SU-DHL-6 (cell line): Measurements from ENCODE around the gene IRX4.

Experiments used
- H2AFZ ChIP-seq: fragments of 200-600 bp; sonication (generic); 2 replicates; pipeline ENCODE4 v1.6.1; 2014; ENCODE audit warnings: low read depth, mild to moderate bottlenecking, moderate library complexity, mixed read lengths, antibody characterized with exemption, low read length; ENCODE audit not compliant: severe bottlenecking
- H3F3A ChIP-seq: fragments of 200-600 bp; shearing (Covaris generic); 2 replicates; pipeline ENCODE4 v1.6.0; 2016; ENCODE audit warnings: antibody characterized with exemption, mild to moderate bottlenecking; ENCODE audit not compliant: insufficient read depth
- H3K27ac ChIP-seq: fragments of 200-600 bp; sonication (generic); 2 replicates; pipeline ENCODE4 v1.5.1; 2016; ENCODE audit warnings: low read depth, mild to moderate bottlenecking, low read length, moderate library complexity, mixed read lengths
- H3K27me3 ChIP-seq: fragments of 200-600 bp; sonication (generic), shearing (Covaris generic); 2 replicates; pipeline ENCODE4 v1.6.0; 2014; ENCODE audit warnings: mild to moderate bottlenecking, low read length
- H3K36me3 ChIP-seq: fragments of 200-600 bp; sonication (generic); 2 replicates; pipeline ENCODE4 v1.6.1; 2014; ENCODE audit warnings: mild to moderate bottlenecking, low read length, mixed read lengths
- H3K4me2 ChIP-seq: fragments of 300-600, 200-600 bp; shearing (Covaris generic), sonication (generic); 2 replicates; pipeline ENCODE4 v1.6.0; 2014; ENCODE audit warnings: low read length, low read depth, mild to moderate bottlenecking; ENCODE audit not compliant: poor library complexity, severe bottlenecking
- H3K4me3 ChIP-seq: fragments of 200-600 bp; sonication (generic); 2 replicates; pipeline ENCODE4 v1.5.1; 2014; ENCODE audit warnings: antibody characterized with exemption, low read length, mild to moderate bottlenecking, mixed read lengths; ENCODE audit not compliant: insufficient read depth, poor library complexity, severe bottlenecking
- H3K79me2 ChIP-seq: fragments of 200-600 bp; sonication (generic); 2 replicates; pipeline ENCODE4 v1.6.1; 2014; ENCODE audit warnings: mild to moderate bottlenecking, low read length, moderate library complexity; ENCODE audit not compliant: insufficient read depth
- H3K9ac ChIP-seq: fragments of 200-600 bp; sonication (generic); 2 replicates; pipeline ENCODE4 v1.7.0; 2014; ENCODE audit warnings: mild to moderate bottlenecking, low read length
- H3K9me2 ChIP-seq: fragments of 200-600 bp; sonication (generic); replicated peaks from 2 replicates; pipeline ENCODE4 v1.6.1; 2014; ENCODE audit warnings: low read length; ENCODE audit not compliant: insufficient read depth
- H3K9me3 ChIP-seq: fragments of 200-600 bp; sonication (generic); 2 replicates; pipeline ENCODE4 v1.6.1; 2014; ENCODE audit warnings: low read length, mixed read lengths; ENCODE audit not compliant: insufficient read depth
- H4K20me1 ChIP-seq: fragments of 200-600 bp; sonication (generic); 2 replicates; pipeline ENCODE4 v1.6.1; 2014; ENCODE audit warnings: low read depth, mild to moderate bottlenecking, antibody characterized with exemption, low read length, moderate library complexity, mixed read lengths
- CTCF ChIP-seq: fragments of 200-600 bp; sonication (generic); IDR thresholded peaks from one replicate; pipeline ENCODE4 v1.5.1; 2017; ENCODE audit warnings: antibody characterized with exemption, mild to moderate bottlenecking, low read length, moderate library complexity; ENCODE audit not compliant: insufficient read depth, poor library complexity, severe bottlenecking
- EZH2phosphoT487 ChIP-seq: fragments of 200-600 bp; sonication (generic), shearing (Covaris generic); conservative IDR thresholded peaks from 2 replicates; pipeline ENCODE4 v1.6.1; 2018; ENCODE audit warnings: mild to moderate bottlenecking, antibody characterized with exemption, low read length, moderate library complexity, mixed read lengths

IRX4 gene

GRCh38 chr5:1884678-1885403, 2.1 kb upstream of the IRX4 start:
- Histone ChIP-seq H4K20me1 (no peaks in the 10 kb centered on the region), H3F3A (no peaks in the 10 kb centered on the region), H3K4me3 (no peak overlapping the region), H2AFZ (no peak overlapping the region), H3K4me2 (no peak overlapping the region), H3K9ac (no peak overlapping the region), H3K79me2 (no peaks in the 10 kb centered on the region), H3K27me3 (no peaks in the 10 kb centered on the region), H3K27ac (no peak overlapping the region), H3K9me2 (no peaks in the 10 kb centered on the region), H3K36me3 (no peaks in the 10 kb centered on the region), H3K9me3 (no peaks in the 10 kb centered on the region)
- TF ChIP-seq EZH2phosphoT487 (no peak), CTCF (no peak)

GRCh38 chr5:1883925-1884677, 1.4 kb upstream of the IRX4 start:
- H3K79me2 ChIP-seq: no peaks in the 10 kb centered on the region
- no peaks in the 10 kb centered on the region for H4K20me1 ChIP-seq
- no peak overlapping the region for H3K4me2 ChIP-seq
- H3K36me3 ChIP-seq: no peaks in the 10 kb centered on the region
- H3K27ac ChIP-seq: no peak overlapping the region
- TF ChIP-seq CTCF (no peak), EZH2phosphoT487 (no peak)
- no peaks in the 10 kb centered on the region for H3K9me2 ChIP-seq
- H3K27me3 ChIP-seq: no peaks in the 10 kb centered on the region
- no peaks in the 10 kb centered on the region for H3K9me3 ChIP-seq
- H3F3A ChIP-seq: no peaks in the 10 kb centered on the region
- no peak overlapping the region for H3K4me3 ChIP-seq
- no peak overlapping the region for H2AFZ ChIP-seq
- no peak overlapping the region for H3K9ac ChIP-seq

GRCh38 chr5:1883120-1883924, 597 bp upstream of the IRX4 start:
- no peaks in the 10 kb centered on the region for H3K27me3 ChIP-seq
- no peak overlapping the region for H3K4me3 ChIP-seq
- no peak overlapping the region for H3K9ac ChIP-seq
- no peak overlapping the region for H3K4me2 ChIP-seq
- no peak overlapping the region for H3K27ac ChIP-seq
- no peaks in the 10 kb centered on the region for H3K9me3 ChIP-seq
- H3K9me2 ChIP-seq: no peaks in the 10 kb centered on the region
- H3K79me2 ChIP-seq: no peaks in the 10 kb centered on the region
- no peaks in the 10 kb centered on the region for H3F3A ChIP-seq
- H3K36me3 ChIP-seq: no peaks in the 10 kb centered on the region
- H2AFZ ChIP-seq: no peak overlapping the region
- TF ChIP-seq EZH2phosphoT487: no peak
- H4K20me1 ChIP-seq: no peaks in the 10 kb centered on the region
